Urinary bladder (tissue), 4 donors: ENCODE measurements around the gene PLSCR1. TPM values are rescaled to one million over a fixed set of nuclear protein-coding genes. Genes with fewer than 3 reads are reported as not detected.
"Not testable (repeated sequence)": the region's sequence is repeated elsewhere in the genome, so short reads cannot be mapped to it uniquely, and the experiment has no call there.

ENCODE experiments used
- DNase-seq: peaks from one replicate; pipeline ENCODE4 v3.0.0-alpha.2; 2015; ENCODE audit errors: extremely low spot score
- H3K27ac ChIP-seq: one replicate; pipeline ENCODE4 v1.5.1; 2013; ENCODE audit warnings: low read depth, mild to moderate bottlenecking, moderate library complexity
- H3K36me3 ChIP-seq: one replicate; pipeline ENCODE4 v1.6.1; 2013; ENCODE audit warnings: mild to moderate bottlenecking, moderate library complexity; ENCODE audit not compliant: insufficient read depth
- H3K4me1 ChIP-seq: one replicate; pipeline ENCODE4 v1.6.1; 2013; ENCODE audit warnings: mild to moderate bottlenecking, moderate library complexity; ENCODE audit not compliant: insufficient read depth
- H3K4me3 ChIP-seq: one replicate; pipeline ENCODE4 v1.5.1; 2013; ENCODE audit warnings: low read depth, low read length
- WGBS: extraction: QIAGEN DNeasy Blood & Tissue Kit; methylation state at CpG from one replicate; pipeline ENCODE4 v1.1.7; 2013; 5-methylcytosine and 5-hydroxymethylcytosine counted together
- polyA plus RNA-seq: library from polyadenylated mRNA; stranded (reverse); fragments of 200-250 nt; gene quantifications from one replicate; pipeline ENCODE4 v1.2.3, GENCODE V29; 2013
- total RNA-seq: library from RNA; depleted of rRNA; stranded (reverse); fragments of >200 nt; gene quantifications from one replicate; pipeline ENCODE4 v1.2.3, GENCODE V29; 2014
- donor health status: healthy with polysubstance abuse.
- donor health status: healthy.

PLSCR1 gene
- total and polyA plus RNA-seq, 2 donors: 51.3 to 97.8 TPM

GRCh38 chr3:146497145-146497843 is 47.1 kb downstream of the PLSCR1 start:
- not testable (repeated sequence) for H3K4me1 ChIP-seq, DNase-seq, H3K4me3 ChIP-seq, H3K27ac ChIP-seq, H3K36me3 ChIP-seq
- 91% methylated on average over 28 of the region's 28 CpGs for WGBS

- WGBS: 0% methylated on average over 1 of the region's 1 CpG
- DNase-seq: no peak
Measured at GRCh38 chr3:146496726-146497125, 47.7 kb downstream of the PLSCR1 start.

GRCh38 chr3:146496251-146496650 is 48.2 kb downstream of the PLSCR1 start:
- H3K27ac ChIP-seq: no peak overlapping the region
- H3K4me3 ChIP-seq: no peak overlapping the region
- H3K36me3 ChIP-seq: no peaks in the 10 kb centered on the region
- H3K4me1 ChIP-seq: no peaks in the 10 kb centered on the region
- DNase-seq: no peak
- 0% methylated on average over 1 of the region's 1 CpG for WGBS

More at GRCh38 chr3:146496726-146497125, 47.7 kb downstream of the PLSCR1 start:
- Histone ChIP-seq H3K4me3 (no peak overlapping the region), H3K36me3 (no peaks in the 10 kb centered on the region), H3K27ac (no peak overlapping the region), H3K4me1 (no peaks in the 10 kb centered on the region)

- WGBS: 84% methylated on average over 2 of the region's 2 CpGs
- no peak overlapping the region for H3K4me3 ChIP-seq
Measured at GRCh38 chr3:146493761-146494160, 50.6 kb downstream of the PLSCR1 start.

GRCh38 chr3:146493221-146493620 is 51.2 kb downstream of the PLSCR1 start:
- H3K4me1 ChIP-seq: no peaks in the 10 kb centered on the region
- DNase-seq: no peak
- 54% methylated on average over 2 of the region's 2 CpGs for WGBS

More at GRCh38 chr3:146493761-146494160, 50.6 kb downstream of the PLSCR1 start:
- H3K4me1 ChIP-seq: no peaks in the 10 kb centered on the region
- no peak overlapping the region for H3K27ac ChIP-seq
- no peak for DNase-seq
- no peaks in the 10 kb centered on the region for H3K36me3 ChIP-seq

GRCh38 chr3:146491303-146491702 is 53.1 kb downstream of the PLSCR1 start:
- 45% methylated on average over 2 of the region's 2 CpGs for WGBS
- Histone ChIP-seq H3K27ac (no peak overlapping the region), H3K4me1 (no peaks in the 10 kb centered on the region), H3K4me3 (no peak overlapping the region), H3K36me3 (no peaks in the 10 kb centered on the region)
- no peak for DNase-seq

More at GRCh38 chr3:146493221-146493620, 51.2 kb downstream of the PLSCR1 start:
- Histone ChIP-seq H3K36me3 (no peaks in the 10 kb centered on the region), H3K4me3 (no peak overlapping the region), H3K27ac (no peak overlapping the region)

GRCh38 chr3:146485297-146485696 is 59.1 kb downstream of the PLSCR1 start:
- H3K4me3 ChIP-seq: no peak overlapping the region
- H3K27ac ChIP-seq: no peak overlapping the region
- no peak for DNase-seq
- no peaks in the 10 kb centered on the region for H3K36me3 ChIP-seq
- H3K4me1 ChIP-seq: no peaks in the 10 kb centered on the region

- H3K36me3 ChIP-seq: no peaks in the 10 kb centered on the region
- no peak overlapping the region for H3K4me3 ChIP-seq
- WGBS: 85% methylated on average over 6 of the region's 6 CpGs
- no peak overlapping the region for H3K27ac ChIP-seq
- H3K4me1 ChIP-seq: no peaks in the 10 kb centered on the region
- DNase-seq: no peak
Measured at GRCh38 chr3:146476094-146476740, 68.2 kb downstream of the PLSCR1 start.

GRCh38 chr3:146474976-146475375 is 69.4 kb downstream of the PLSCR1 start:
- H3K4me1 ChIP-seq, DNase-seq, H3K36me3 ChIP-seq, H3K27ac ChIP-seq, H3K4me3 ChIP-seq: not testable (repeated sequence)
- WGBS: 97% methylated on average over 2 of the region's 2 CpGs

- DNase-seq: no peak
- H3K27ac ChIP-seq: no peak overlapping the region
- 88% methylated on average over 2 of the region's 2 CpGs for WGBS
- no peaks in the 10 kb centered on the region for H3K4me1 ChIP-seq
- H3K36me3 ChIP-seq: no peaks in the 10 kb centered on the region
- no peak overlapping the region for H3K4me3 ChIP-seq
Measured at GRCh38 chr3:146473726-146474125, 70.7 kb downstream of the PLSCR1 start.

GRCh38 chr3:146472611-146473010 is 71.8 kb downstream of the PLSCR1 start:
- no peak for DNase-seq
- WGBS: 74% methylated on average over 1 of the region's 1 CpG
- no peaks in the 10 kb centered on the region for H3K36me3 ChIP-seq
- no peak overlapping the region for H3K4me3 ChIP-seq
- H3K27ac ChIP-seq: no peak overlapping the region
- peaks cover 2% of the 10 kb centered on the region for H3K4me1 ChIP-seq

GRCh38 chr3:146471012-146471411 is 73.4 kb downstream of the PLSCR1 start:
- 98% methylated on average over 1 of the region's 1 CpG for WGBS

GRCh38 chr3:146470425-146470990 is 73.9 kb downstream of the PLSCR1 start:
- Histone ChIP-seq H3K4me3 (no peak overlapping the region), H3K36me3 (no peaks in the 10 kb centered on the region), H3K4me1 (peaks cover 2% of the 10 kb centered on the region), H3K27ac (no peak overlapping the region)
- DNase-seq: no peak
- 90% methylated on average over 9 of the region's 9 CpGs for WGBS

More at GRCh38 chr3:146471012-146471411, 73.4 kb downstream of the PLSCR1 start:
- Histone ChIP-seq H3K36me3 (no peaks in the 10 kb centered on the region), H3K27ac (no peak overlapping the region), H3K4me3 (no peak overlapping the region), H3K4me1 (peaks cover 2% of the 10 kb centered on the region)
- DNase-seq: no peak
